HG03457 (cell line): ENCODE measurements around the gene RTN4IP1.
"Not testable (repeated sequence)": the region's sequence is repeated elsewhere in the genome, so short reads cannot be mapped to it uniquely, and the experiment has no call there.

ENCODE experiments used
- ATAC-seq: cut with Tn5 transposase; IDR thresholded peaks from one replicate; pipeline ENCODE4 v1.9.1; 2021; ENCODE audit warnings: moderate number of reproducible peaks; ENCODE audit not compliant: unreplicated experiment

The RTN4IP1 gene

DNA sequence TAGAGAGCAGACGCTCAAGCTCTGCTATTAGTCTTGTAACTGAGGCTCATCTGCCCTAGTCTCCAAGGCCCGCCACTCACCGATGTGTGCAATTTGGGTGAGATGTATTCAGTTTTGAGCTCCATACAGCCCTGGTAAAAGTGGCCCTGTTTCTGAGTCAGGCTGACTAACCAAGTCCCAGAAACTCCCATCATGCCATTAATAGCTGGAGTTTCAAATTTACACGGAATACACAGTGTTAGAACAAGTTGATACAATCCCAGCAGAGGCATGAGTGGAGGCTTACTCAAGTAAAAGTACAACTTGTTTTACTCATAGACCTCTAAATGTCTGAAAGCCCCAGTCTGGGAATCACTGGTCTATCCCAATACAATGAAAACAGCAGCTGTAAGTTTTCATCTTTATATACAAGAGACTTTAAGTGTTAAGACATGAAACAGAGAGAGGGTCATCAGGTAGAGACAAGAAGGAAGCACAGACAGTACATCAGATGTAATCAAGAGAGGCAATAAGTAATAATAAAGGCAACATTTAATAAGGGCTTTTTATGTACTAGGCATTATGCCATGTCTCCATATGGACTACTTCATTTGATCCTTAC lies 42.4 kb downstream of the RTN4IP1 start:
- ATAC-seq, result no peak

DNA sequence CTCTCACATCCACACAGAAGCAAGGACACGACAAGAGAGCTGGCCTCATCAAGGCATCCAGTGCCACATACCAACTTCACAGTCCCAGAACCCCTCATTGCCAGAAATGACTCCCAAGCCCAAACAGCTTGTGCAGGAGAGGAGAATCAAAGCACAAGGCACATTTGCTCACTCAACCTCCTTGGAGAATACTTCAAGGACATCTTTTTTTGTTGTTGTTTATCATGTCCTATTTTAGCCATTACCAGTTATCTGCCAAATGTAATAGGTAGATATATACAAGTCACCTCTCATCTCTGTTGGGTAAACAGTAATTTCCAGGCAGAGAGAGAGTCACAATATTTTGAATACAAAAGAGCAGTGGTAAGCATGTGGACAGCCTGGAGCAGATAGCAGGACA lies 47.8 kb downstream of the RTN4IP1 start:
- ATAC-seq, result no peak

GRCh38 chr6:106579281-106579680 lies 50.0 kb downstream of the RTN4IP1 start:
- no peak for ATAC-seq

DNA sequence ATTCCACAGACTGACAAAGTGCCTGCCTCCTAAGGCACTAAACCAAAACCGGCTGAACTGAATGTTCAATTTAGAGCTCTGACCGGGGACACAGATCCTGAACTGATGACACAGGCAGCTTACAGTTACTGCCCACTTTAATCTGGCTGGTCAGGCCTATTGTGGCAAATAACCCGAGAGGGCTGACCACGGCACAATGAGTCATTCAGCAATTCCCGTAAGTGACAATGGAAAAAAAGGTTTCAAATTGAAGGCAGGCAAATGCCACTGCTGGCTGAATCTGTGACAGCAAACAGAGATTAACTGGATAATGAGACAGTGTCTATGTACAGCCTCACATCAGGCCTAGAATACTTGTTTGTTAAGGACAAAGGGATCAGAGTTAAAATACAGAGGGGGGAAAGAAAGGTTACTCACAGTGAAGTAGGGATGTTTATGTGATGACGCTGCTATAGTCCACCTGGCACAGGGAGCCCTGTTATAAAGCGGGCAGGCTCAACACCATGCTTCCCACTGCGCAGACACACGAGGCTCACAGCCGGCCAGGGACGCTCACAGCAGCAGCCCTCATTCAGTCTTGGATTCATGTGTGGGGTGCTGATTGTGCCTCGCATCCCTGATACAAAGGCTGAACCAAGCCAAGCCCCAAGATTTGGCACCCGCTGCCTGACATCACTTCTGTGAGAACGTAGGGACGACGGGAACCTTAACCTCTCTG lies 54.4 kb downstream of the RTN4IP1 start:
- ATAC-seq, result no peak

DNA sequence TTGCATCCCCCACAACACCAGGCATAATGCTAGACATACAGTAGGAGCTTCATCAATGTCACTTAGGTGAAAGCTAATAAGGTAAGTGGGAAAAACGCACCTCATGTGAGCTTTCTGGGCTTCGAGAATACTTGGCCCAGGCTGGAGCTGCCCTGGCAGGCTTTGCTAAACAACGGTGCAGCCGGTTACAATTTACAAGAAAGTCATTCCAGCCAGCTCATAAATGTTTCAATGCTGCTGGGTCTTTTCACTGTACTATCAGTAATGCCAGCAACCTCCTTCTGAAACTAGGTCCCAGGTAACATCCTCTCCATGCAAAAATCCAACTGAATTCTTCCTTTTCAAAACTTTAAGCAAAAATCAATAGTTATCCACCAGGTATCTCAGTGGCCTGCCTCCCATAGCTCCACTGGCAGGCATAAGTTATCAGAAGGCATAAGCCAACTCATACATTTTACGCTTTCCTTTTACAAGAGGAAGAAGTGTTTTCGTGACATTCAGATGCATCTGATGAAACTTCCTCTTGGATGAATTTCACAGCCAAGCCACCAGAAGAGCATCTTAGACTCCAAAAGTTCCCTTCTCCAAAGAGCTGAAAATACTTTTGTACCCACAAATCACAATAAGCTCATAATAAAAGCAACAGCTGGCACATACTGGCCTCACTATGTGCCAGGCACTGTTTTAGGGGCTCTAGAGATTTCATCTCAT lies 56.3 kb downstream of the RTN4IP1 start:
- ATAC-seq, result no peak

GRCh38 chr6:106572436-106572835 lies 56.9 kb downstream of the RTN4IP1 start:
- no peak for ATAC-seq

- no peak for ATAC-seq
These were observed 59.9 kb downstream of the RTN4IP1 start for GRCh38 chr6:106569428-106569827.

- no peak for ATAC-seq
These were observed 60.8 kb downstream of the RTN4IP1 start for GRCh38 chr6:106568530-106568929.

GRCh38 chr6:106564476-106564875 lies 64.8 kb downstream of the RTN4IP1 start:
- no peak for ATAC-seq

GRCh38 chr6:106563614-106564013 lies 65.7 kb downstream of the RTN4IP1 start:
- ATAC-seq, result no peak

DNA sequence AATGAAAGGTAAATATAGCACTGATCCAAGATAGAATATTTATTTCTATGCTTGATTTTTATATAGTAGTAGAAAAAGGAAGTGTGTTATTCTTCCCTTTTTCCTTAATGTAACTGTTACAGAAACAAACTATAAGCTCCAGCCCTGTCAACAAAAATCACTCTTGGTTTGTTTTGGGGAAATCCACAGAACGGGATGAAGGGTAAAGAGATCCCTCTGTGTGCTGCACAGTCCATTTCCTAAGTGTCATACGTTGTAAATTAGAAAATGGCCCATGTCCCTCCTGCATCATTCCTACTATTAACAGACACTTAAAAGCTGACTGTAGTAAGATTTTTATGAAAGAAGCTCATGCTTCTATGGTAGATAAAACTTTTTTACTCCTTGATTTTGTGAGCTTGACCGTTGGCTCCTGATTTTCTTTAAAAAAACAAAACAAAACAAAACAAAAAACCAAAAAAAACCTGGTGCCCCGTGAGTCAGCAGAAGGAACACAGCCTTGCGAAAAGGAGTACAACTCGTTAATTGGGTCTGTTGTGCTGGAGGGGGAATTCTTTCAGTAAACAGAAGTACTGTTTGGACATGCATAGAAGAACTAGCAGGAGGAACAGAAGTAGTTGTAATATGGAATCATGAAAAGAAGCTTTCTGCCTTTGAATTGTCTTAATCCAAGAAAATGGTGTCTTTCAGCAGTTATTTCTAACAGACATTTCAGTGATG lies 67.5 kb downstream of the RTN4IP1 start:
- no peak for ATAC-seq

DNA sequence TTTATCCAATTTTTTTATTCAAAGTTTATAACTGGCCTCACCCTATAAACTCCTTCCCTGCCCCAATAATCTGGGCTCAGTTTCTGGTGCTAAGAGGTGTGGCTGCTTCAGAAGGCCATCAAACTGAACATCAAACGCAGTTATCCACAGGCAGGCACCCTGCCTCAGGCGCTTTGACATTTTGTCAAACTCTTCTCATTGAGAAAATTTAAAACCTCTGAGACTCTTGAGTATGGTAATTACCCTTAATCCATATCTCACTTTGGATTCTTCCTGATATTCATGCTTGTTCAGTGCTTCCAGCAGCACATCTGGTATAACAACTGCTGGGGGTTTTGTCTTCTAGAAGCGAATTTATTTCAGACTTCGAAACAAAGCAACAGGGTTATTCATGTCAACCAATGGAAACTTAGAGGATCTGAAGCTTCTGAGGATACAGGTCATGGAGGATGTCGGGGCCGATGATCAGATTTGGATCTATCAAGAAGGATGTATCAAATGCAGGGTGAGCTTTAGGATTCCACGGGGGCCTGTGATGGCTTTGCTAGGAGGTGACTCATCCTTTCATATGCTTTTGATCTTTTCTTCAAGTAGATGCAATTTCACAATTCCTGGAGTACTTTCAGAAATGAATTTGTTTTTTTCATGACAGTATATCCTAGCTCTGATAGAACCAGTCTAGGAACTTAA lies 68.2 kb downstream of the RTN4IP1 start:
- no peak for ATAC-seq

- not testable (repeated sequence) for ATAC-seq
These were observed 69.6 kb downstream of the RTN4IP1 start for GRCh38 chr6:106559659-106560058.

- no peak for ATAC-seq
These were observed 70.9 kb downstream of the RTN4IP1 start for GRCh38 chr6:106558364-106558763.

- no peak for ATAC-seq
These were observed 71.5 kb downstream of the RTN4IP1 start for GRCh38 chr6:106557837-106558236.

DNA sequence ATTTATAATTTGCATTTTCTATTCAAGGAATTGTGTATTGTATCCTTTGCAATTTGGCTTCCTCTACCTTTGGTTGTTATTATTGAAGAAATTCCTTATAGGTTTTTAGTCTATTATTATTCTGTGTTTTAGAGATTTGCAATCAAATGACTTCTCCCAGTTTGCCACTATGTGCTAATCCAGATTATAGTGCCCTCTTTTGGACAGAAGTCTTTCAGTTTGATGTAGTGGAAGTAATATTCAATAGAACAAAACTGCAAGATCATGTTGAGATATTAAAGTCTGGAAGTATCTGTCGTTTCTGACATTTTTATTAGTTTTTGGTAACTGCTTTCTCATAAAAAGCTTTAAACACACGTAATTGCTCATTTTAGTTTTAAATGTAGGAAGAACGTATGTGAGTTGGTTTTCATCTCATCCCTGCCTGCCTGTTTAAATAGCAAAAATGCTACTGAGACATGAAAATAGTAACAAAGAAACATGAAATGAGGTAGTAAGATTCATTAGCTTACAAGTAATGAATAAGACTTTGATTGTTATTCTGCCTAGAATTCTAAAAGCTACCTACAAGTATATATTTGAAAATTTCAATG lies 72.8 kb downstream of the RTN4IP1 start:
- no peak for ATAC-seq

DNA sequence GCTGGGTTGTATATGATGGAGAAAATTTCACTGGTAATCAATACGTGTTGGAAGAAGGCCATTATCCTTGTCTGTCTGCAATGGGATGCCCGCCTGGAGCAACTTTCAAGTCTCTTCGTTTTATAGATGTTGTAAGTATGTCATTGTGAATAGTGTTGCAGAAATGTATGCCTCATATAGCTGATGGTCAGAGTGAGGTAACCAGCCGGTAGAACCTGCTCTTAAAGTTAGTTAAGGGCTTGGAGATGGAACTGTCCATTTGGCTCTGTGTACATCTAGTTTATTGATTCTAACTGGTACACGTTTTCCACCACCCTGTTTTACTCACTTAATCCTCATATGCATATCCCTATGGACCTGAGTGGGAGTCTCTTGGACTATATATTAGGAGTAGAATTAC lies 73.5 kb downstream of the RTN4IP1 start:
- no peak for ATAC-seq

GRCh38 chr6:106553440-106553839 lies 75.9 kb downstream of the RTN4IP1 start:
- ATAC-seq, result no peak

DNA sequence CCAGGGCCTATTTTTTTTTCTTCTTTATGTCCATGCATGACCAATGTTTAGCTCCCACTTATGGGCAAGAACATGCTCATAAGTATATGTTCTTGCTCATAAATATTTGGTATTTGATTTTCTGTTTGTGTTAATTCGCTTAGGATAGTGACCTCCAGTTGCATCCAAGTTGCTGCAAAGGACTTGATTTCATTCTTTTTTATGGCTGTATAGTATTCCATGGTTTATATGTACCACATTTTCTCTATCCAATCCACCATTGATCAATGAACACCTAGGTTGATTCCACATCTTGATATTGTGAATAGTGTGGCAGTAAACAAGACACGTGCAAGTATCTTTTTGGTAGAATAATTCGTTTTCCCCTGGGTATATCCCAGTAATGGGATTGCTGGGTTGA lies 78.1 kb downstream of the RTN4IP1 start:
- ATAC-seq, result no peak

DNA sequence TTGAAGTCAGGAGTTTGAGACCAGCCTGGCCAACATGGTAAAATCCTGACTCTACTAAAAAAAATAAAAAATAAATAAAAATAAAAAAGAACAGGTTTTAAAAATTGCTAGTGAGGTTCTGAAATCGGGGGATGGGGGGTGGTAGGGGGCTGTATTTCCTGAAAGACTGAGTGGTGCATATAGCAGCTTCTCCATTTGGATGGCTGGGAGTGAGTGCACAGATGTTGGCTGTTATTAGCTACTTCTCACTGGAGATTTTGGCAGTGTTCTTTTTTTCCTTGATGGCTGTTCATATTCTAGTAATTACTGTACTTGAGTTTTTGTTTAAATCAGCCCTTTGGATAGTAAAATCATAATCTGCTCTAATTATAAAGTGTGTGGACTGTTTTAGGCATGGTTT lies 79.8 kb downstream of the RTN4IP1 start:
- ATAC-seq, result no peak
